ENCODE measurements around the gene MYO18A. TPM values are rescaled to one million over a fixed set of nuclear protein-coding genes. Genes with fewer than 3 reads are reported as not detected.

Gene MYO18A
- total RNA-seq, 4 donors from 2014 or later, result 14.5 to 72.3 (median 50.8) TPM

GRCh38 chr17:29076722-29077121 lies 103.5 kb downstream of the MYO18A start:
- TF ChIP-seq CTCF (IDR thresholded peaks at IDR 0.05; ENCODE audit: low read depth), result no peak

- TF ChIP-seq CTCF (IDR thresholded peaks at IDR 0.05; ENCODE audit: low read depth), result no peak
Measured at GRCh38 chr17:29076087-29076486, 104.1 kb downstream of the MYO18A start.

GRCh38 chr17:29074488-29074887 lies 105.7 kb downstream of the MYO18A start:
- no peak for TF ChIP-seq CTCF (IDR thresholded peaks at IDR 0.05; ENCODE audit: low read depth)

GRCh38 chr17:29073520-29073919 lies 106.7 kb downstream of the MYO18A start:
- TF ChIP-seq CTCF (IDR thresholded peaks at IDR 0.05; ENCODE audit: low read depth), result no peak

- no peak for TF ChIP-seq CTCF (IDR thresholded peaks at IDR 0.05; ENCODE audit: low read depth)
Measured at GRCh38 chr17:29073045-29073444, 107.2 kb downstream of the MYO18A start.

GRCh38 chr17:29071303-29071702 lies 108.9 kb downstream of the MYO18A start:
- no peak for TF ChIP-seq CTCF (IDR thresholded peaks at IDR 0.05; ENCODE audit: low read depth)

- TF ChIP-seq CTCF (IDR thresholded peaks at IDR 0.05; ENCODE audit: low read depth), result no peak
Measured at GRCh38 chr17:29070781-29071180, 109.4 kb downstream of the MYO18A start.

All from subcutaneous adipose tissue (tissue), 4 donors.